ENCODE measurements around the gene ZNF175.
A peak's percentile ranks its signal among the peaks of the same experiment; 100 is the strongest.

ZNF175 gene

GRCh38 chr19:51546107-51546649 is 24.9 kb upstream of the ZNF175 start:
- Mint-ChIP-seq H3K9me3 (no peaks in the 10 kb centered on the region), H3K27me3 (peaks cover 80% of the 10 kb centered on the region), H3K4me3 (no peak overlapping the region), H3K4me1 (ENCODE audit: low read depth) (peaks cover 20% of the 10 kb centered on the region), H3K27ac (no peak overlapping the region), H3K36me3 (ENCODE audit: low read depth) (no peaks in the 10 kb centered on the region)
- no peak for DNase-seq

GRCh38 chr19:51546650-51547396 is 24.3 kb upstream of the ZNF175 start:
- Mint-ChIP-seq H3K4me3 (no peak overlapping the region), H3K36me3 (ENCODE audit: low read depth) (no peaks in the 10 kb centered on the region), H3K9me3 (no peaks in the 10 kb centered on the region), H3K27ac (no peak overlapping the region), H3K4me1 (ENCODE audit: low read depth) (peaks cover 26% of the 10 kb centered on the region), H3K27me3 (peaks cover 80% of the 10 kb centered on the region)
- DNase-seq: no peak

GRCh38 chr19:51547397-51548212 is 23.5 kb upstream of the ZNF175 start:
- H3K36me3 Mint-ChIP-seq (ENCODE audit: low read depth): no peaks in the 10 kb centered on the region
- peaks cover 79% of the 10 kb centered on the region for H3K27me3 Mint-ChIP-seq
- DNase-seq: no peak
- no peak overlapping the region for H3K27ac Mint-ChIP-seq
- H3K9me3 Mint-ChIP-seq: no peaks in the 10 kb centered on the region
- H3K4me1 Mint-ChIP-seq (ENCODE audit: low read depth): peaks cover 30% of the 10 kb centered on the region
- H3K4me3 Mint-ChIP-seq: no peak overlapping the region

- DNase-seq: no peak
- Mint-ChIP-seq H3K36me3 (ENCODE audit: low read depth) (no peaks in the 10 kb centered on the region), H3K4me3 (no peak overlapping the region), H3K27me3 (peaks cover 77% of the 10 kb centered on the region), H3K27ac (no peak overlapping the region), H3K4me1 (ENCODE audit: low read depth) (peaks cover 30% of the 10 kb centered on the region), H3K9me3 (no peaks in the 10 kb centered on the region)
These were observed 22.9 kb upstream of the ZNF175 start for GRCh38 chr19:51548213-51548651.

- DNase-seq: no peak
- Mint-ChIP-seq H3K27ac (no peak overlapping the region), H3K36me3 (ENCODE audit: low read depth) (no peaks in the 10 kb centered on the region), H3K4me3 (no peak overlapping the region), H3K9me3 (no peaks in the 10 kb centered on the region), H3K4me1 (ENCODE audit: low read depth) (peaks cover 30% of the 10 kb centered on the region), H3K27me3 (peaks cover 78% of the 10 kb centered on the region)
These were observed 22.2 kb upstream of the ZNF175 start for GRCh38 chr19:51548891-51549305.

GRCh38 chr19:51549533-51550324 is 21.4 kb upstream of the ZNF175 start:
- peaks cover 30% of the 10 kb centered on the region for H3K4me1 Mint-ChIP-seq (ENCODE audit: low read depth)
- no peak overlapping the region for H3K4me3 Mint-ChIP-seq
- H3K36me3 Mint-ChIP-seq (ENCODE audit: low read depth): no peaks in the 10 kb centered on the region
- peaks cover 78% of the 10 kb centered on the region for H3K27me3 Mint-ChIP-seq
- no peaks in the 10 kb centered on the region for H3K9me3 Mint-ChIP-seq
- DNase-seq: no peak
- no peak overlapping the region for H3K27ac Mint-ChIP-seq

GRCh38 chr19:51550848-51551672 is 20.0 kb upstream of the ZNF175 start:
- Mint-ChIP-seq H3K27me3 (peaks cover 79% of the 10 kb centered on the region), H3K9me3 (no peaks in the 10 kb centered on the region), H3K27ac (no peak overlapping the region), H3K36me3 (ENCODE audit: low read depth) (no peaks in the 10 kb centered on the region), H3K4me3 (no peak overlapping the region), H3K4me1 (ENCODE audit: low read depth) (peaks cover 30% of the 10 kb centered on the region)
- DNase-seq: no peak

- no peaks in the 10 kb centered on the region for H3K36me3 Mint-ChIP-seq (ENCODE audit: low read depth)
These were observed 19.2 kb upstream of the ZNF175 start for GRCh38 chr19:51551673-51552432.

GRCh38 chr19:51552608-51552995 is 18.5 kb upstream of the ZNF175 start:
- no peak overlapping the region for H3K4me3 Mint-ChIP-seq
- H3K27me3 Mint-ChIP-seq: peaks cover 75% of the 10 kb centered on the region
- no peaks in the 10 kb centered on the region for H3K9me3 Mint-ChIP-seq
- no peak for DNase-seq
- peaks cover 17% of the 10 kb centered on the region for H3K4me1 Mint-ChIP-seq (ENCODE audit: low read depth)
- no peak overlapping the region for H3K27ac Mint-ChIP-seq
- no peaks in the 10 kb centered on the region for H3K36me3 Mint-ChIP-seq (ENCODE audit: low read depth)

More at GRCh38 chr19:51551673-51552432, 19.2 kb upstream of the ZNF175 start:
- H3K27ac Mint-ChIP-seq: no peak overlapping the region
- H3K9me3 Mint-ChIP-seq: no peaks in the 10 kb centered on the region
- H3K4me3 Mint-ChIP-seq: no peak overlapping the region
- H3K4me1 Mint-ChIP-seq (ENCODE audit: low read depth): peaks cover 24% of the 10 kb centered on the region
- no peak for DNase-seq
- peaks cover 79% of the 10 kb centered on the region for H3K27me3 Mint-ChIP-seq

- Mint-ChIP-seq H3K36me3 (ENCODE audit: low read depth) (no peaks in the 10 kb centered on the region), H3K27ac (no peak overlapping the region), H3K4me1 (ENCODE audit: low read depth) (peaks cover 15% of the 10 kb centered on the region), H3K27me3 (peaks cover 71% of the 10 kb centered on the region), H3K9me3 (no peaks in the 10 kb centered on the region), H3K4me3 (no peak overlapping the region)
- peak; percentile 61 for DNase-seq
These were observed 17.9 kb upstream of the ZNF175 start for GRCh38 chr19:51552996-51553725.

- Mint-ChIP-seq H3K4me1 (ENCODE audit: low read depth) (no peaks in the 10 kb centered on the region), H3K9me3 (no peaks in the 10 kb centered on the region), H3K27ac (no peak overlapping the region), H3K4me3 (no peak overlapping the region), H3K36me3 (ENCODE audit: low read depth) (no peaks in the 10 kb centered on the region), H3K27me3 (peaks cover 82% of the 10 kb centered on the region)
- DNase-seq: no peak
These were observed 11.8 kb upstream of the ZNF175 start for GRCh38 chr19:51559240-51559639.

GRCh38 chr19:51560339-51560738 is 10.7 kb upstream of the ZNF175 start:
- DNase-seq: no peak
- Mint-ChIP-seq H3K4me1 (ENCODE audit: low read depth) (no peaks in the 10 kb centered on the region), H3K36me3 (ENCODE audit: low read depth) (no peaks in the 10 kb centered on the region), H3K27me3 (peaks cover 83% of the 10 kb centered on the region), H3K9me3 (no peaks in the 10 kb centered on the region), H3K27ac (no peak overlapping the region), H3K4me3 (no peak overlapping the region)

GRCh38 chr19:51564791-51565190 is 6.3 kb upstream of the ZNF175 start:
- no peaks in the 10 kb centered on the region for H3K36me3 Mint-ChIP-seq (ENCODE audit: low read depth)
- H3K27ac Mint-ChIP-seq: no peak overlapping the region
- no peaks in the 10 kb centered on the region for H3K9me3 Mint-ChIP-seq
- no peaks in the 10 kb centered on the region for H3K4me1 Mint-ChIP-seq (ENCODE audit: low read depth)
- peaks cover 61% of the 10 kb centered on the region for H3K27me3 Mint-ChIP-seq
- DNase-seq: no peak
- H3K4me3 Mint-ChIP-seq: no peak overlapping the region

Measured in activated T-cell treated with anti-CD3 and anti-CD28 coated beads, Interleukin-2, amount 50 U/mL, for 24 hours (primary cell).